OCI-LY1 (cell line): ENCODE measurements around the gene RNF212.

Source experiments
- EZH2 ChIP-seq: fragments of 200-600 bp; sonication (generic), shearing (Covaris generic); IDR thresholded peaks from 2 replicates; pipeline ENCODE4 v1.8.0; 2017; ENCODE audit warnings: borderline replicate concordance, mixed run types, mild to moderate bottlenecking, antibody characterized with exemption, low read length, moderate library complexity, mixed read lengths
- TF ChIP-seq, protein P1 (sequence below): fragments of 200-600 bp; sonication (generic), shearing (Covaris generic); IDR thresholded peaks from 2 replicates; pipeline ENCODE4 v1.5.1; 2017; ENCODE audit warnings: mild to moderate bottlenecking, antibody characterized with exemption, low read length, moderate library complexity, mixed read lengths

DNA sequence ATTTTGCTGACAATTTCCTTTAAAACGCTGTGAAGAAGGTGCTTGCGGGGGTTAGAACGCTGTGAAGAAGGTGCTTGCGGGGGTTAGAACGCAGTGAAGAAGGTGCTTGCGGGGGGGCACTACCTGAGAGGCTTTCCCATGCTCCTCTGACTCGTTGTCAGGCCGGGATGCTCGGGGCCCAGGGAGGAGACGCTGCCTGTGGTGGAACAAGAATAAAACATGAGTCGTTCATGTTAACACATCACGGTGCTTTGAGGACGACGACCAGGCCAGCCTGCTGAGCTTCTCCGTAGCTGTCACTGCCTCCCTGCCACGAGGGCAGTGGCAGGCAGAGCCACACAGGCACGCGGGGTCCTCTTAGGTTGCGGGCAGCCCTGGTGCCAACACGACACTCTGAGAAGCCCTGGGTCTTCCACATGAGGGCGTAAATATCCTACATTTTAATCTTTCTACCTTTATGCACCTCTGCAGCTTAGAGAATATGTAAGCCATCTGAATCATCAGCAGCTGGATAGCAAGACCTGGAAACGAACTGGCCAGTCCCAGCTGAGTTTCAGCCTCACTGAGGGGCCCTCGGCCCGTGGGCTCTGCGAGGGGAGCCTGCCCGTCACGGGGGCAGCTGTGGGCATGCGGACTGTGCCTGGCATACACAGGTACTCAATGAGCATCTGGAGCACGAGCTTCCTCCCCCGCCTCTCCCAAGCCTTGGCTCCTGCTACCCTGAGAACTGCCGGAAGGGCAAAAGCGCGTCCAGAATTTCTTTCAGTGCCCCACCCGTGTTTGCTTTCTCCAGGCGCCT, 55.0 kb downstream of the RNF212 start:
- TF ChIP-seq, protein P1, sequence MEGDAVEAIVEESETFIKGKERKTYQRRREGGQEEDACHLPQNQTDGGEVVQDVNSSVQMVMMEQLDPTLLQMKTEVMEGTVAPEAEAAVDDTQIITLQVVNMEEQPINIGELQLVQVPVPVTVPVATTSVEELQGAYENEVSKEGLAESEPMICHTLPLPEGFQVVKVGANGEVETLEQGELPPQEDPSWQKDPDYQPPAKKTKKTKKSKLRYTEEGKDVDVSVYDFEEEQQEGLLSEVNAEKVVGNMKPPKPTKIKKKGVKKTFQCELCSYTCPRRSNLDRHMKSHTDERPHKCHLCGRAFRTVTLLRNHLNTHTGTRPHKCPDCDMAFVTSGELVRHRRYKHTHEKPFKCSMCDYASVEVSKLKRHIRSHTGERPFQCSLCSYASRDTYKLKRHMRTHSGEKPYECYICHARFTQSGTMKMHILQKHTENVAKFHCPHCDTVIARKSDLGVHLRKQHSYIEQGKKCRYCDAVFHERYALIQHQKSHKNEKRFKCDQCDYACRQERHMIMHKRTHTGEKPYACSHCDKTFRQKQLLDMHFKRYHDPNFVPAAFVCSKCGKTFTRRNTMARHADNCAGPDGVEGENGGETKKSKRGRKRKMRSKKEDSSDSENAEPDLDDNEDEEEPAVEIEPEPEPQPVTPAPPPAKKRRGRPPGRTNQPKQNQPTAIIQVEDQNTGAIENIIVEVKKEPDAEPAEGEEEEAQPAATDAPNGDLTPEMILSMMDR: no peak
- TF ChIP-seq EZH2: no peak
